GM12878 (cell line): ENCODE measurements around the gene TRIM67. TPM values are rescaled to one million over a fixed set of nuclear protein-coding genes. Genes with fewer than 3 reads are reported as not detected.
A peak's percentile ranks its signal among the peaks of the same experiment; 100 is the strongest.

Experiments
- BRCA1 ChIP-seq: IDR thresholded peaks from 2 replicates; pipeline ENCODE4 v1.6.1; 2011; ENCODE audit warnings: low read depth, low read length, improper control_type of control experiment
- CEBPZ ChIP-seq: fragments of 150-350 bp; IDR thresholded peaks from 2 replicates; pipeline ENCODE4 v1.6.1; 2016; ENCODE audit warnings: low read depth, low read length
- CREB1 ChIP-seq: IDR thresholded peaks from 2 replicates; pipeline ENCODE4 v1.6.1; 2012; ENCODE audit warnings: low read depth, mild to moderate bottlenecking, inconsistent platforms
- EP300 ChIP-seq, 2 experiments: fragments of 150-350 bp in 1 of 2; IDR thresholded peaks; 2 replicates each; pipeline ENCODE4 v1.6.1; 2011 to 2012; ENCODE audit warnings: low read depth in 2 of 2, low read length in 2 of 2, borderline replicate concordance in 1 of 2, improper control_type of control experiment in 1 of 2, inconsistent platforms in 1 of 2; ENCODE audit not compliant: control insufficient read depth in 1 of 2
- MYC ChIP-seq: IDR thresholded peaks from 2 replicates; pipeline ENCODE4 v1.6.1; 2011; ENCODE audit warnings: mild to moderate bottlenecking, low read length, moderate library complexity, inconsistent platforms; ENCODE audit not compliant: insufficient read depth, insufficient replicate concordance, insufficient read length, severe bottlenecking
- NR2C2 ChIP-seq: IDR thresholded peaks from 2 replicates; pipeline ENCODE4 v1.6.1; 2011; ENCODE audit warnings: borderline replicate concordance, low read depth; ENCODE audit not compliant: control insufficient read depth, insufficient read length
- POLR2AphosphoS2 ChIP-seq: IDR thresholded peaks from 2 replicates; pipeline ENCODE4 v1.6.1; 2011; ENCODE audit warnings: low read depth, mild to moderate bottlenecking, low read length, improper control_type of control experiment, moderate library complexity
- RAD51 ChIP-seq: fragments of 450-650 bp; IDR thresholded peaks from 2 replicates; pipeline ENCODE4 v1.6.1; 2016; ENCODE audit warnings: moderate library complexity, mild to moderate bottlenecking, inconsistent platforms
- RB1 ChIP-seq: fragments of 450-650 bp; formaldehyde crosslinking; IDR thresholded peaks from 2 replicates; pipeline ENCODE4 v1.6.1; 2017; ENCODE audit warnings: mild to moderate bottlenecking, borderline replicate concordance
- REST ChIP-seq: IDR thresholded peaks from 2 replicates; pipeline ENCODE4 v1.6.1; 2012; ENCODE audit warnings: mild to moderate bottlenecking, low read depth, low read length
- SMAD5 ChIP-seq: IDR thresholded peaks from 2 replicates; pipeline ENCODE4 v1.6.1; 2016; ENCODE audit warnings: antibody characterized with exemption, low read depth
- SPI1 ChIP-seq: IDR thresholded peaks from 2 replicates; pipeline ENCODE4 v1.6.1; 2011; ENCODE audit warnings: low read depth, mild to moderate bottlenecking, low read length, moderate library complexity, borderline replicate concordance; ENCODE audit not compliant: insufficient read depth
- SREBF1 ChIP-seq: IDR thresholded peaks from 2 replicates; pipeline ENCODE4 v1.6.1; 2012; ENCODE audit warnings: mild to moderate bottlenecking, low read length
- STAT3 ChIP-seq: IDR thresholded peaks from 2 replicates; pipeline ENCODE4 v1.6.1; 2011; ENCODE audit warnings: low read depth, low read length, improper control_type of control experiment
- polyA plus RNA-seq, 11 experiments: library from polyadenylated mRNA; depleted of rRNA in 4 of 11; unstranded in 6 of 11; stranded (reverse) in 5 of 11; fragments of >200 nt; fragmentation: Nextera tagmentation in 4 of 11; fragmentation: Illumina TruSeq in 1 of 11; extraction: Ambion mirVana in 4 of 11; extraction: Trizol in 1 of 11; gene quantifications; 1 replicate in 1 of 11; 2 replicates in 10 of 11; pipeline versions ENCODE4 v1.2.1 to v1.2.3, GENCODE V29; 2011 to 2016; ENCODE audit warnings: inconsistent platforms in 2 of 11, missing spikeins in 2 of 11, low read depth in 1 of 11
- total RNA-seq, 4 experiments: library from RNA; depleted of rRNA in 3 of 4; stranded (reverse); fragments of >200 nt in 3 of 4; fragmentation: Illumina TruSeq in 1 of 4; extraction: Trizol in 1 of 4; gene quantifications; 2 replicates each; pipeline versions ENCODE4 v1.2.1 to v1.2.3, GENCODE V29; 2013 to 2021
- TF ChIP-seq, protein P1 (sequence below): fragments of 450-650 bp; IDR thresholded peaks from 2 replicates; pipeline ENCODE4 v1.6.1; 2017; ENCODE audit warnings: mild to moderate bottlenecking, moderate library complexity

TRIM67 gene
- total and polyA plus RNA-seq, 10 of the 15 experiments (the other 5 are each of a cell fraction or from before 2014, with no cell fraction given) = under 0.01 to 0.01 TPM; not detected in 8

- no peak for TF ChIP-seq SREBF1
- TF ChIP-seq RB1 = peak; percentile 78; the same call in 1 of the 2 replicates
- no peak for TF ChIP-seq RAD51
- TF ChIP-seq EP300 (IDR thresholded peaks at IDR 0.05; ENCODE audit: borderline replicate concordance in 1 of 2, control insufficient read depth in 1 of 2, low read depth in 2 of 2, low read length in 2 of 2) = no peak
- TF ChIP-seq CEBPZ = no peak
- TF ChIP-seq SMAD5 = peak; percentile 72
- TF ChIP-seq BRCA1 = no peak
- 0 out of 2 replicates have a peak, but pooled peaks have one; percentile 27 for TF ChIP-seq SPI1
- TF ChIP-seq, protein P1, sequence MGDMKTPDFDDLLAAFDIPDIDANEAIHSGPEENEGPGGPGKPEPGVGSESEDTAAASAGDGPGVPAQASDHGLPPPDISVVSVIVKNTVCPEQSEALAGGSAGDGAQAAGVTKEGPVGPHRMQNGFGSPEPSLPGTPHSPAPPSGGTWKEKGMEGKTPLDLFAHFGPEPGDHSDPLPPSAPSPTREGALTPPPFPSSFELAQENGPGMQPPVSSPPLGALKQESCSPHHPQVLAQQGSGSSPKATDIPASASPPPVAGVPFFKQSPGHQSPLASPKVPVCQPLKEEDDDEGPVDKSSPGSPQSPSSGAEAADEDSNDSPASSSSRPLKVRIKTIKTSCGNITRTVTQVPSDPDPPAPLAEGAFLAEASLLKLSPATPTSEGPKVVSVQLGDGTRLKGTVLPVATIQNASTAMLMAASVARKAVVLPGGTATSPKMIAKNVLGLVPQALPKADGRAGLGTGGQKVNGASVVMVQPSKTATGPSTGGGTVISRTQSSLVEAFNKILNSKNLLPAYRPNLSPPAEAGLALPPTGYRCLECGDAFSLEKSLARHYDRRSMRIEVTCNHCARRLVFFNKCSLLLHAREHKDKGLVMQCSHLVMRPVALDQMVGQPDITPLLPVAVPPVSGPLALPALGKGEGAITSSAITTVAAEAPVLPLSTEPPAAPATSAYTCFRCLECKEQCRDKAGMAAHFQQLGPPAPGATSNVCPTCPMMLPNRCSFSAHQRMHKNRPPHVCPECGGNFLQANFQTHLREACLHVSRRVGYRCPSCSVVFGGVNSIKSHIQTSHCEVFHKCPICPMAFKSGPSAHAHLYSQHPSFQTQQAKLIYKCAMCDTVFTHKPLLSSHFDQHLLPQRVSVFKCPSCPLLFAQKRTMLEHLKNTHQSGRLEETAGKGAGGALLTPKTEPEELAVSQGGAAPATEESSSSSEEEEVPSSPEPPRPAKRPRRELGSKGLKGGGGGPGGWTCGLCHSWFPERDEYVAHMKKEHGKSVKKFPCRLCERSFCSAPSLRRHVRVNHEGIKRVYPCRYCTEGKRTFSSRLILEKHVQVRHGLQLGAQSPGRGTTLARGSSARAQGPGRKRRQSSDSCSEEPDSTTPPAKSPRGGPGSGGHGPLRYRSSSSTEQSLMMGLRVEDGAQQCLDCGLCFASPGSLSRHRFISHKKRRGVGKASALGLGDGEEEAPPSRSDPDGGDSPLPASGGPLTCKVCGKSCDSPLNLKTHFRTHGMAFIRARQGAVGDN = peak; percentile 86
- peak; percentile 88 for TF ChIP-seq POLR2AphosphoS2
- TF ChIP-seq CREB1 = peak; percentile 48; the same call in 1 of the 2 replicates
- TF ChIP-seq REST = no peak
- no peak for TF ChIP-seq STAT3
- no peak for TF ChIP-seq NR2C2
- peak; percentile 63 for TF ChIP-seq MYC
Measured at GRCh38 chr1:231240883-231241735, 79.3 kb downstream of the TRIM67 start, which contains the start of gene GNPAT (continued).
